ENCODE data around the gene LCN1.
"Not testable (repeated sequence)": the region's sequence is repeated elsewhere in the genome, so short reads cannot be mapped to it uniquely, and the experiment has no call there.

Gene LCN1

GRCh38 chr9:135545646-135546176 lies 24.5 kb downstream of the LCN1 start, which contains the start of gene OBP2A:
Gene OBP2A, plus strand, starts transcription at chr9:135546126. Its CDS starts 55 bp downstream, at chr9:135546181.
- in situ Hi-C loops (cut with MboI; ENCODE audit: low sequenced_read_pairs), result not testable (repeated sequence)

- in situ Hi-C loops (cut with MboI; ENCODE audit: low sequenced_read_pairs), result not testable (repeated sequence)
These were observed 25.8 kb downstream of the LCN1 start for GRCh38 chr9:135546792-135547617.

- in situ Hi-C loops (cut with MboI; ENCODE audit: low sequenced_read_pairs), result no loop called here
These were observed 26.8 kb downstream of the LCN1 start for GRCh38 chr9:135547756-135548736.

- in situ Hi-C loops (cut with MboI; ENCODE audit: low sequenced_read_pairs), result not testable (repeated sequence)
These were observed 28.5 kb downstream of the LCN1 start for GRCh38 chr9:135549478-135550343.

DNA sequence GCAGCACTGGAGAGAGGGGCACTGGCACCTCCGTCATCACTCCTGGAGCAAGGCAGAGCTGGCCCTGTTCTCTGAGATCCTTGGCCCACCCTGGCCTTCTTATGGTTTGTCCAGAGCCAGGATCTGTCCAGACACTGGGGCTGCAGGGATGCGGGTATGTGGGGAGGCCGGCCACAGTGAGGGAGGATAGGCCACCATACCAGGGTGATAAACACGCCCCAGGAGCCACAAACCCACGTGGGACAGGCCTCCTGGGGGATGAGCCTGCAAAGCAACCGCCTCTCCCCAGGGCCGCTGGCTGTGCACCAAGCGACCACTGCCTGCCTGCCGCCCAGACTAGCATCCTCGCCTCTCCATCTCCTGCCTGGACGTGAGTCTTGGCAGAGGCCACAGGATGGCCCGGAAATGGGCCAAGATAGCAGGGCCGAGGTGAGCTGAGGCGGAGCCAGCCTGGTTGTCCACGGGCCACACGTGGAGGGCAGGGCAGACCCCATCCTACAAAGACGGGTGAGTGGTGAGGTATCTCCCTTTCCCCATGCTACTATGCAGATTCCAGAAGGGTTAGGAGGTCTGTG lies 29.2 kb downstream of the LCN1 start:
- in situ Hi-C loops (cut with MboI; ENCODE audit: low sequenced_read_pairs), result no loop called here

DNA sequence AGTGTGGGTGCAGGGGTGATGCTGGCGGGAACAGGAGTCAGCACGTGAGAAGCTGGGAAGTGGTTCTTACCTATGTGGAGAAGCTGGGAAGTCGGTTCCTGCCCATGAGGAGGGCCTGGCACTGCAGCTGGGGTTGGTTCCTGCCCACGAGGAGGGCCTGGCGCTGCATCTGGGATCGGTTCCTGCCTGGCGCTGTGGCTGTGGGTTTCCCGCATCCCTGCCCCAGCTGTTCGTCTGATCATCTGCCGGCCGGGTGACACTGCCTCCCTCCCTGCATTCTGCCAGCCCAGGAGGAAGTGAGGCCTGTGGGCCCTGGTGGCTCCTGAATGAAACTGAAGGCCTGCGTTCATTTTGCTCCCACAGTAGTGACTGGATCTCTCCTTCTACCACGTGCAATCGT lies 29.8 kb downstream of the LCN1 start:
- in situ Hi-C loops (cut with MboI; ENCODE audit: low sequenced_read_pairs), result no loop called here

DNA sequence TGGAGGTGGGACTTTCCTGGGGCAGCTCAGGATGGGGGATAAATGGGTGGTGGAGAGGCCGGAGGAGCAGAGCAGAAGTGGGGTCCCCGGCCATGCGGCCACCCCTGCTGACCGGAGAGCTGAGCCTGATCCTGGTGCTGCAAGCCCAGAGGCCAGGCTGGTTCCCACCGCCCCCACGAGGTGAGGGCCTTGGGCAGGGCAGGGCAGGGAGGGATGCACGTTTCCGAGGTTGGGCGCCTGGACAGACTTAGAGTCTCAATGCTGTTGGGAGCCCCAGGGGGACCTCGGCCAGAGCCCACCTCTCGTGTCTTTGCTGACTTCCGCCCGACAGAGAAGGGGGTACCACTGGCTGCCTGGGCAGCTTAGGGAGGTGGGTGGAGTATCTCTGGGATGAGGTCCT lies 30.2 kb downstream of the LCN1 start:
- in situ Hi-C loops (cut with MboI; ENCODE audit: low sequenced_read_pairs), result no loop called here

DNA sequence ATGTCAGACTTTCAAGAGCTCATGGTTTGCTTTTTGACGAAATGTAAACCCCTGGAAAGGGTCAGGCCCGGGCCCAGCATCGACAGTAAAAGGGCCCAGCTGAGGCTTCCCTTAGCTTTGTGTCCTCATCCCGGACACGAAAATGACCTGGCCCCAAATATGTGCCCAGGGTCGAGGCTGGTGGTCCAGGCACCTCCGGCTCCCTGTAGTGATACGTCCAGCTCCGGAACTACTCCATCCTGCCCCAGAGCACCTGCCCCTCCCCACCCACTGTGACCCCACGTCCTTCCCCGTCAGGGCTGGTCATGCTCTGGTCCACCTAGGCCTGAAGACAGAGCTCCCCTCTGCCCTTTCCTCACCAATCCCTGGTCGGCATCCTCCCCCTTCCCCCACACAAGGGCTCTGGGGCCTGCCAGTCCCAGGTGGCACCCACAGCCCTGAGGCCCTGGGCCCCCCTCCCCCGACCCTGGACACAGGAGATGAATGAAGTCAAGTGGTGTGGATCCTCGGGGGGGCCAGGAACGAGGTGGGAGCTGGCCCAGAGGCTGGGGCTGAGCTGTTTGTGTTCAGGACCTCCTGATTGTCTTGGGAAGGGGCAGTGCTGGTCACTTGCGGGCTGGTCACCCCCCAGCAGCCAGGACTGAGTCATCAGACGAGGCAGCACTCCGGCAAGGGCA lies 30.9 kb downstream of the LCN1 start:
- in situ Hi-C loops (cut with MboI; ENCODE audit: low sequenced_read_pairs), result no loop called here

GRCh38 chr9:135552698-135553171 lies 31.5 kb downstream of the LCN1 start:
- in situ Hi-C loops (cut with MboI; ENCODE audit: low sequenced_read_pairs), result no loop called here

GRCh38 chr9:135554718-135555117 lies 33.5 kb downstream of the LCN1 start:
- in situ Hi-C loops (cut with MboI; ENCODE audit: low sequenced_read_pairs), result no loop called here

GRCh38 chr9:135555203-135555602 lies 34.0 kb downstream of the LCN1 start:
- in situ Hi-C loops (cut with MboI; ENCODE audit: low sequenced_read_pairs), result no loop called here

GRCh38 chr9:135555910-135556309 lies 34.7 kb downstream of the LCN1 start:
- in situ Hi-C loops (cut with MboI; ENCODE audit: low sequenced_read_pairs), result no loop called here

DNA sequence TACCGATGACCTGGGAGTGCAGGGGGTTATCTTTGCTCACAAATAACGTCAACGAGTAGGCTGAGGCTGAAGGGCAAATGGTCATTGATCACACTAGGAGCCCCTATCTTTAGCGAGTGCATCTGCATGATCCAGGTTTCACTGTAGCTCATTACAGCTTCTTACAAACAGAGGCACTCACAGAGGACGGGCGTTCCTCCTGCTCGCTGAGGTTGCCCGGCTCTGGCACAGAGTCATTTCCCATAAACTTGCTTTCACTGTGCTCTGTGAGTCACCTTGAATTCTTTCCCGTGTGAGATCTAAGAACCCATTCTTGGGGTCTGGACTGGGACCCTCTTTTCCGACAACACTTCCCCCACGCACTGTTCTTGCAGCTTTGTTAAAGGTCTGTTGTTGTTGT lies 38.4 kb downstream of the LCN1 start:
- in situ Hi-C loops (cut with MboI; ENCODE audit: low sequenced_read_pairs), result no loop called here

DNA sequence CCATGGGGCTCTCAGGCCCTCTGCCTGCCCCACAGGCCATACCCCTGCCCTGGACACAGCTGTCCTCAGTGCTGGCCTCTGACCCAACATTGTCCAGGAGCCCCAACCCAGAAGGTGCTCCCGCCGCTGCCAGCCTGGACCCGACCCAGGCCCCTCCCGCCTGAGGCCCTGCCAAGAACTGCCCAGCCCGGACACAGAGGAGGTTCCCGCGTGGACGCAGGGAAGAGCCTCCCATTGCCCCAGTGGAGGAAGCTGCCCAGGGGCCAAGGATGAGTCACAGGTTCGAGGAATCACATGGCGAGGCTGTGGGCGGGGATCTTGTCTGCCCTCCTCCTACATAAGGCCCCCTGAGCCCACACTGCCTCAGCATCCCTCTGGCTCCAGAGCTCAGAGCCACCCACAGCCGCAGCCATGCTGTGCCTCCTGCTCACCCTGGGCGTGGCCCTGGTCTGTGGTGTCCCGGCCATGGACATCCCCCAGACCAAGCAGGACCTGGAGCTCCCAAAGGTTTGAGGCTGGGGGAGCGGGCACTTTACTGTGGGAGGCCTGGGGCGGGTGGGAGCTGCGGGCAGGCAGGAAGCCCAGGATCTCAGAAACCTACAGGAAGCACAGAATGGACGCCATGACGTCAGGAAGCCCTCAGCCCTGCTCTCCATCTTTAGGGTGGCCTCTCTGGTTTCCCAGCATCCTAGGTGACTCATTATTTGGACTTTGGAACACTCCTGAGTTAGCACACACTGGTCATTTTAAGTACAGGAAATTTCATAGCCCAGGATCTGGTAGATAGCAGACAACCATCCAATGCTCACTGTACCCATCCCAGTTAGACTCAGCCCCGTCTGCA lies 40.4 kb downstream of the LCN1 start, which contains the start of gene PAEP:
Gene PAEP (plus strand): TSS at position 366 of the 844 bp plus-strand sequence.
- in situ Hi-C loops (cut with MboI; ENCODE audit: low sequenced_read_pairs), result no loop called here

DNA sequence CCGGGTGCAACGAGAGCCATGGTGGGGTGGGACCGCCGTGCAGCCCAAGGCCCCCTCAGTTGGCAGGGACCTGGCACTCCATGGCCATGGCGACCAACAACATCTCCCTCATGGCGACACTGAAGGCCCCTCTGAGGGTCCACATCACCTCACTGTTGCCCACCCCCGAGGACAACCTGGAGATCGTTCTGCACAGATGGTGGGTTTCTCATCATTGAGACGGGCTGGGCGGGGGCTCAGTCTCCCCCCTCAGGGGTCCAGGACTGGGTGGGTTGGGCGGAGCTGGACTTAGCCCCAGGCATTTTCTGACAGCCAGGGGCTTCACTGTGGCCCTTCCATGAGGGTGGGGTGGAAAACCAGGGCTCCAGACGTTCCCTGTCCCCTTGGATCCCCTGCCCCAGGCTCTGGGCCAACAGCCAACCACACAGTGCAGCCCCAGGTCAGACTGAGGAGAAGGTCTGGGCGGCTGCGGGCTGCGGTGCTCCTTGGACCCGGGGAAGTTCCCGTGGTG lies 41.0 kb downstream of the LCN1 start:
- in situ Hi-C loops (cut with MboI; ENCODE audit: low sequenced_read_pairs), result no loop called here

GRCh38 chr9:135563039-135563476 lies 41.8 kb downstream of the LCN1 start:
- in situ Hi-C loops (cut with MboI; ENCODE audit: low sequenced_read_pairs), result no loop called here

GRCh38 chr9:135563858-135564257 lies 42.6 kb downstream of the LCN1 start:
- in situ Hi-C loops (cut with MboI; ENCODE audit: low sequenced_read_pairs), result no loop called here

DNA sequence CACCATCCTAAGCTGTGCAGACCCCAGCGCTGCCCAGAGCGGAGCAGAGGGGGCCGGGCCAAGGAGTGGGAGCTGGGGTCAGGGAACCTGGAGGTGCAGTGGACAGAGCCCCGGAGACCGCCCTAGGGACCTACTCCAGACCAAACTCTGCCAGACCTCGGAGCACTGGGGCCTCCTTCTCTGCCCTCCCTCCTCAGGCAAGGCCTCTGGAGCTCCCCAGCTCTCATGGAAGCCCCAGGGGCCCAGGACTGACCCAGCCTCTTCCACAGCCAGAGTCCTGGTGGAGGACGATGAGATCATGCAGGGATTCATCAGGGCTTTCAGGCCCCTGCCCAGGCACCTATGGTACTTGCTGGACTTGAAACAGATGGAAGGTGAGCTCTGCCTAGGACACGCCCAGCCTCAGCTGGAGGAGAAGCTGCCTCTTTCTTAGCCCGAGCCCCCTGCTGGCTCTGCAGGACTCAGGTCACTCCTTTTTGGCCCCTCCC lies 43.9 kb downstream of the LCN1 start:
- in situ Hi-C loops (cut with MboI; ENCODE audit: low sequenced_read_pairs), result no loop called here
